GM12878 (cell line): ENCODE results near the gene TMEM150A. TPM values are rescaled to one million over a fixed set of nuclear protein-coding genes. Genes with fewer than 3 reads are reported as not detected.

Source experiments
- ATAC-seq: fragments of 200-7000 bp; cut with Tn5 transposase; 3 replicates; pipeline ENCODE4 v1.9.1; 2020; ENCODE audit warnings: mild to moderate bottlenecking, moderate library complexity
- BruUV-seq: library from RNA; stranded (reverse); fragments of 400-500 nt; replicated peaks from 2 replicates; lab custom pipeline; 2021; lab: Mats Ljungman, UMichigan
- CTCF ChIA-PET: fragments of 300-600 bp; sonication (Branson Sonifier 250); formaldehyde crosslinking; extraction: SDS; loops from one replicate; lab custom pipeline; 2021; ENCODE audit warnings: inconsistent platforms; lab: Yijun Ruan, JAX
- POLR2A ChIA-PET: fragments of 350-600 bp; formaldehyde crosslinking; extraction: SDS; loops from one replicate; lab custom pipeline; 2021; ENCODE audit warnings: inconsistent platforms; lab: Charles Lee
- RAD21 ChIA-PET: fragments of 300-600 bp; sonication (Branson Sonifier 250); formaldehyde crosslinking; loops from one replicate; lab custom pipeline; 2023; ENCODE audit warnings: antibody characterized with exemption; ENCODE audit not compliant: unreplicated experiment; lab: Charles Lee
- SMC1A ChIA-PET: fragments of 300-600 bp; sonication (Branson Sonifier 250); formaldehyde crosslinking; loops from one replicate; lab custom pipeline; 2023; ENCODE audit not compliant: unreplicated experiment, uncharacterized antibody; lab: Charles Lee
- DNase-seq: peaks from one replicate; pipeline ENCODE4 v3.0.0-alpha.2; 2011; ENCODE audit warnings: low read depth, low spot score
- FAIRE-seq: peaks from 3 replicates; lab custom pipeline; 2011; peaks lifted over from hg19 to GRCh38; lab: Jason Lieb, UNC
- H2AFZ ChIP-seq: 2 replicates; pipeline ENCODE4 v1.6.0; 2011; ENCODE audit warnings: low read depth, low read length, control low read depth; ENCODE audit not compliant: control insufficient read depth
- H3K27ac ChIP-seq: 2 replicates; pipeline ENCODE4 v1.5.1; 2011; ENCODE audit warnings: control low read depth; ENCODE audit not compliant: control insufficient read depth, insufficient read depth
- H3K27me3 ChIP-seq, 2 experiments: replicated peaks in 1 of 2; 2 replicates each; pipeline versions ENCODE4 v1.6.0 to v1.6.1; 2011; ENCODE audit warnings: low read length in 1 of 2; ENCODE audit not compliant: control insufficient read depth in 2 of 2, insufficient read depth in 2 of 2
- H3K36me3 ChIP-seq, 2 experiments: 2 replicates each; pipeline ENCODE4 v1.5.1; 2011; ENCODE audit warnings: low read length in 1 of 2; ENCODE audit not compliant: control insufficient read depth in 2 of 2, insufficient read depth in 2 of 2
- H3K4me1 ChIP-seq: 2 replicates; pipeline ENCODE4 v1.6.1; 2011; ENCODE audit warnings: mild to moderate bottlenecking, low read length, moderate library complexity, mixed read lengths; ENCODE audit not compliant: control insufficient read depth, insufficient read depth
- H3K4me2 ChIP-seq: 2 replicates; pipeline ENCODE4 v1.6.0; 2011; ENCODE audit warnings: control low read depth; ENCODE audit not compliant: control insufficient read depth, insufficient read depth
- H3K4me3 ChIP-seq: fragments of 200-600 bp; sonication (generic); 2 replicates; pipeline ENCODE4 v1.5.1; 2016
- H3K79me2 ChIP-seq: 2 replicates; pipeline ENCODE4 v1.6.0; 2011; ENCODE audit warnings: low read length; ENCODE audit not compliant: control insufficient read depth, insufficient read depth
- H3K9ac ChIP-seq: 2 replicates; pipeline ENCODE4 v1.8.0; 2011; ENCODE audit warnings: low read length, control low read depth, mixed read lengths; ENCODE audit not compliant: control insufficient read depth, insufficient read depth
- H3K9me3 ChIP-seq: replicated peaks from 3 replicates; pipeline ENCODE4 v1.5.1; 2011; ENCODE audit warnings: mild to moderate bottlenecking, low read length; ENCODE audit not compliant: control insufficient read depth, insufficient read depth
- H4K20me1 ChIP-seq: 2 replicates; pipeline ENCODE4 v1.6.0; 2011; ENCODE audit not compliant: control insufficient read depth, insufficient read depth
- CHD4 ChIP-seq: fragments of 200-600 bp; sonication (generic); IDR thresholded peaks from 2 replicates; pipeline ENCODE4 v1.6.1; 2016; ENCODE audit warnings: mild to moderate bottlenecking
- IKZF1 ChIP-seq: fragments of 450-650 bp; conservative IDR thresholded peaks from 2 replicates; pipeline ENCODE4 v1.6.1; 2017; ENCODE audit warnings: antibody characterized with exemption, mild to moderate bottlenecking
- WGBS: methylation state at CpG from one replicate; pipeline ENCODE4 v1.1.6; 2016; ENCODE audit warnings: low lambda C conversion rate; ENCODE audit not compliant: insufficient replicate concordance, insufficient coverage; ENCODE audit errors: missing lambda C conversion rate; 5-methylcytosine and 5-hydroxymethylcytosine counted together
- in situ Hi-C: fragments of 300-500 bp; cut with MboI; formaldehyde crosslinking; loops from 9 replicates; pipeline ENCODE4 v1.14.3; 2018; ENCODE audit warnings: mixed read lengths
- intact Hi-C: fragments of 100-400 bp; cut with micrococcal nuclease; formaldehyde crosslinking; loops from one replicate; pipeline ENCODE4 v1.14.2; 2022; ENCODE audit not compliant: unreplicated experiment
- polyA plus RNA-seq, 11 experiments: library from polyadenylated mRNA; depleted of rRNA in 4 of 11; unstranded in 6 of 11; stranded (reverse) in 5 of 11; fragments of >200 nt; fragmentation: Nextera tagmentation in 4 of 11; fragmentation: Illumina TruSeq in 1 of 11; extraction: Ambion mirVana in 4 of 11; extraction: Trizol in 1 of 11; gene quantifications; 1 replicate in 1 of 11; 2 replicates in 10 of 11; pipeline versions ENCODE4 v1.2.1 to v1.2.3, GENCODE V29; 2011 to 2016; ENCODE audit warnings: inconsistent platforms in 2 of 11, missing spikeins in 2 of 11, low read depth in 1 of 11
- total RNA-seq, 4 experiments: library from RNA; depleted of rRNA in 3 of 4; stranded (reverse); fragments of >200 nt in 3 of 4; fragmentation: Illumina TruSeq in 1 of 4; extraction: Trizol in 1 of 4; gene quantifications; 2 replicates each; pipeline versions ENCODE4 v1.2.1 to v1.2.3, GENCODE V29; 2013 to 2021
- TF ChIP-seq, protein P1 (sequence below): fragments of 450-650 bp; IDR thresholded peaks from 2 replicates; pipeline ENCODE4 v1.6.1; 2017; ENCODE audit warnings: antibody characterized with exemption, mild to moderate bottlenecking, moderate library complexity
- TF ChIP-seq, protein P2 (sequence below): fragments of 450-650 bp; IDR thresholded peaks from 2 replicates; pipeline ENCODE4 v1.6.1; 2017; ENCODE audit warnings: mild to moderate bottlenecking, moderate library complexity

Gene TMEM150A
- total and polyA plus RNA-seq, 10 of the 15 experiments (the other 5 are each of a cell fraction or from before 2014, with no cell fraction given), result 0.45 to 4.4 (median 2.6) TPM

DNA sequence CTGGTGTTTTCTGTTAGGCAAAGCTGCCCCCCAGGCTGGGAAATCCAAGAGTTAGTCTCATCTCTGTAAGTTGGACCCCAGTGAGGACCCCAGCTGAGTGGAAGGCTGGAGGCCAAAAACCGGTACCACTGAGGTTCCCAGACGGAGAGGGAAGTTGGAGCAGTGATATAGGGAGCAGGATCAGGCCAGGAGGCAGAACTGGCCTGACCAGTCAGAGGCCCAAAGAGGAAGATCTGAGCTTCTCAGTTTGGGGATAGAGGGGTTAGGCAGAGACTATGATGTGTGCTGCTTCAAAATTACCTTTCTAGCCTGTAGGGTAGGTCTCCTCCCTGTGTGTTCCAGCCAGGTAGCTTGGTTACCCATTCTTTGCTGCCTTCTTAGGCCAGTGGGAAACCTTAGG lies 11.5 kb downstream of the TMEM150A start:
- no peak overlapping the region for H3K27ac ChIP-seq
- intact Hi-C loops, result no loop called here
- H4K20me1 ChIP-seq, result no peaks in the 10 kb centered on the region
- TF ChIP-seq, protein P1, sequence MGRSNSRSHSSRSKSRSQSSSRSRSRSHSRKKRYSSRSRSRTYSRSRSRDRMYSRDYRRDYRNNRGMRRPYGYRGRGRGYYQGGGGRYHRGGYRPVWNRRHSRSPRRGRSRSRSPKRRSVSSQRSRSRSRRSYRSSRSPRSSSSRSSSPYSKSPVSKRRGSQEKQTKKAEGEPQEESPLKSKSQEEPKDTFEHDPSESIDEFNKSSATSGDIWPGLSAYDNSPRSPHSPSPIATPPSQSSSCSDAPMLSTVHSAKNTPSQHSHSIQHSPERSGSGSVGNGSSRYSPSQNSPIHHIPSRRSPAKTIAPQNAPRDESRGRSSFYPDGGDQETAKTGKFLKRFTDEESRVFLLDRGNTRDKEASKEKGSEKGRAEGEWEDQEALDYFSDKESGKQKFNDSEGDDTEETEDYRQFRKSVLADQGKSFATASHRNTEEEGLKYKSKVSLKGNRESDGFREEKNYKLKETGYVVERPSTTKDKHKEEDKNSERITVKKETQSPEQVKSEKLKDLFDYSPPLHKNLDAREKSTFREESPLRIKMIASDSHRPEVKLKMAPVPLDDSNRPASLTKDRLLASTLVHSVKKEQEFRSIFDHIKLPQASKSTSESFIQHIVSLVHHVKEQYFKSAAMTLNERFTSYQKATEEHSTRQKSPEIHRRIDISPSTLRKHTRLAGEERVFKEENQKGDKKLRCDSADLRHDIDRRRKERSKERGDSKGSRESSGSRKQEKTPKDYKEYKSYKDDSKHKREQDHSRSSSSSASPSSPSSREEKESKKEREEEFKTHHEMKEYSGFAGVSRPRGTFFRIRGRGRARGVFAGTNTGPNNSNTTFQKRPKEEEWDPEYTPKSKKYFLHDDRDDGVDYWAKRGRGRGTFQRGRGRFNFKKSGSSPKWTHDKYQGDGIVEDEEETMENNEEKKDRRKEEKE, result no peak
- TF ChIP-seq, protein P2, sequence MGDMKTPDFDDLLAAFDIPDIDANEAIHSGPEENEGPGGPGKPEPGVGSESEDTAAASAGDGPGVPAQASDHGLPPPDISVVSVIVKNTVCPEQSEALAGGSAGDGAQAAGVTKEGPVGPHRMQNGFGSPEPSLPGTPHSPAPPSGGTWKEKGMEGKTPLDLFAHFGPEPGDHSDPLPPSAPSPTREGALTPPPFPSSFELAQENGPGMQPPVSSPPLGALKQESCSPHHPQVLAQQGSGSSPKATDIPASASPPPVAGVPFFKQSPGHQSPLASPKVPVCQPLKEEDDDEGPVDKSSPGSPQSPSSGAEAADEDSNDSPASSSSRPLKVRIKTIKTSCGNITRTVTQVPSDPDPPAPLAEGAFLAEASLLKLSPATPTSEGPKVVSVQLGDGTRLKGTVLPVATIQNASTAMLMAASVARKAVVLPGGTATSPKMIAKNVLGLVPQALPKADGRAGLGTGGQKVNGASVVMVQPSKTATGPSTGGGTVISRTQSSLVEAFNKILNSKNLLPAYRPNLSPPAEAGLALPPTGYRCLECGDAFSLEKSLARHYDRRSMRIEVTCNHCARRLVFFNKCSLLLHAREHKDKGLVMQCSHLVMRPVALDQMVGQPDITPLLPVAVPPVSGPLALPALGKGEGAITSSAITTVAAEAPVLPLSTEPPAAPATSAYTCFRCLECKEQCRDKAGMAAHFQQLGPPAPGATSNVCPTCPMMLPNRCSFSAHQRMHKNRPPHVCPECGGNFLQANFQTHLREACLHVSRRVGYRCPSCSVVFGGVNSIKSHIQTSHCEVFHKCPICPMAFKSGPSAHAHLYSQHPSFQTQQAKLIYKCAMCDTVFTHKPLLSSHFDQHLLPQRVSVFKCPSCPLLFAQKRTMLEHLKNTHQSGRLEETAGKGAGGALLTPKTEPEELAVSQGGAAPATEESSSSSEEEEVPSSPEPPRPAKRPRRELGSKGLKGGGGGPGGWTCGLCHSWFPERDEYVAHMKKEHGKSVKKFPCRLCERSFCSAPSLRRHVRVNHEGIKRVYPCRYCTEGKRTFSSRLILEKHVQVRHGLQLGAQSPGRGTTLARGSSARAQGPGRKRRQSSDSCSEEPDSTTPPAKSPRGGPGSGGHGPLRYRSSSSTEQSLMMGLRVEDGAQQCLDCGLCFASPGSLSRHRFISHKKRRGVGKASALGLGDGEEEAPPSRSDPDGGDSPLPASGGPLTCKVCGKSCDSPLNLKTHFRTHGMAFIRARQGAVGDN, result no peak
- TF ChIP-seq IKZF1, result no peak
- no peak for TF ChIP-seq CHD4
- peaks cover 13% of the 10 kb centered on the region for H3K79me2 ChIP-seq
- ATAC-seq, result no peak
- ChIA-PET RAD21 (no interaction called here), SMC1A (interaction anchor here (1.4 kb wide), 1 partner anchor 25 kb away, joined by 3 read pairs; no protein-coding TSS in a partner anchor), CTCF (interaction anchor here (0.8 kb wide), 1 partner anchor 35 kb away, joined by 3 read pairs; no protein-coding TSS in a partner anchor), POLR2A (interaction anchor here (1.4 kb wide), 1 partner anchor 13 kb away, joined by 8 read pairs; the partner anchor contains the start of gene VAMP8)
- no peak for DNase-seq
- H3K9ac ChIP-seq, result no peak overlapping the region
- H3K4me2 ChIP-seq, result no peak overlapping the region
- no peak overlapping the region for H3K4me3 ChIP-seq
- BruUV-seq, result no TSS peak
- in situ Hi-C loops, result no loop called here
- no peak for FAIRE-seq
- no peaks in the 10 kb centered on the region for H3K9me3 ChIP-seq
- 17% methylated on average over 2 of the region's 2 CpGs for WGBS
- H2AFZ ChIP-seq, result no peak overlapping the region
- H3K36me3 ChIP-seq, result no peaks in the 10 kb centered on the region
- H3K27me3 ChIP-seq, result no peaks in the 10 kb centered on the region
- H3K4me1 ChIP-seq, result peaks cover 4% of the 10 kb centered on the region; the same call in 1 of the 2 replicates
